ENCODE measurements around the gene TINAGL1. TPM values are rescaled to one million over a fixed set of nuclear protein-coding genes. Genes with fewer than 3 reads are reported as not detected.

Gene TINAGL1
- total and polyA plus RNA-seq, 2 donors (not counting 1 experiment from before 2014, with no cell fraction given) = 3.0 to 92.5 TPM

GRCh38 chr1:31609514-31610118 lies 33.3 kb downstream of the TINAGL1 start:
- Histone ChIP-seq H3K9ac (ENCODE audit: insufficient read depth, low read length) (no peak overlapping the region), H3K4me1 (ENCODE audit: control insufficient read depth, extremely low read depth, insufficient read depth, low read length) (no peaks in the 10 kb centered on the region), H4K20me1 (ENCODE audit: control insufficient read depth, extremely low read depth, insufficient read depth, low read length) (no peaks in the 10 kb centered on the region), H3K9me3 (ENCODE audit: control insufficient read depth, insufficient read depth, low read depth, low read length) (no peaks in the 10 kb centered on the region), H3K4me3 (replicated peaks in 1 of 4; ENCODE audit: control extremely low read depth in 1 of 4, insufficient read depth in 1 of 4, low read depth in 3 of 4, low read length in 4 of 4) (no peak overlapping the region), H3K79me2 (ENCODE audit: control insufficient read depth, insufficient read depth, low read length) (no peaks in the 10 kb centered on the region), H3K4me2 (ENCODE audit: extremely low read depth, insufficient read depth, low read length) (no peak overlapping the region), H3K27me3 (ENCODE audit: control insufficient read depth, insufficient read depth, low read length) (no peaks in the 10 kb centered on the region), H3K27ac (ENCODE audit: insufficient read depth, low read length) (no peak overlapping the region), H2AFZ (ENCODE audit: low read length) (no peak overlapping the region), H3K36me3 (ENCODE audit: control insufficient read depth, insufficient read depth, low read length) (no peaks in the 10 kb centered on the region)
- DNase-seq (ENCODE audit: low read depth in 2 of 2) = no peak
- TF ChIP-seq EZH2 (IDR thresholded peaks at IDR 0.05; ENCODE audit: low read length, missing control alignments) = no peak
- no peak for TF ChIP-seq CTCF (conservative IDR thresholded peaks at IDR 0.05 in 1 of 2, IDR thresholded peaks at IDR 0.05 in 1 of 2; ENCODE audit: low read depth in 1 of 2, low read length in 2 of 2)

- Histone ChIP-seq H3K27ac (ENCODE audit: insufficient read depth, low read length) (no peak overlapping the region), H4K20me1 (ENCODE audit: control insufficient read depth, extremely low read depth, insufficient read depth, low read length) (no peaks in the 10 kb centered on the region), H3K4me1 (ENCODE audit: control insufficient read depth, extremely low read depth, insufficient read depth, low read length) (no peaks in the 10 kb centered on the region), H3K36me3 (ENCODE audit: control insufficient read depth, insufficient read depth, low read length) (no peaks in the 10 kb centered on the region), H3K4me3 (replicated peaks in 1 of 4; ENCODE audit: control extremely low read depth in 1 of 4, insufficient read depth in 1 of 4, low read depth in 3 of 4, low read length in 4 of 4) (no peak overlapping the region), H3K9ac (ENCODE audit: insufficient read depth, low read length) (no peak overlapping the region), H3K9me3 (ENCODE audit: control insufficient read depth, insufficient read depth, low read depth, low read length) (no peaks in the 10 kb centered on the region), H3K79me2 (ENCODE audit: control insufficient read depth, insufficient read depth, low read length) (no peaks in the 10 kb centered on the region), H2AFZ (ENCODE audit: low read length) (no peak overlapping the region), H3K27me3 (ENCODE audit: control insufficient read depth, insufficient read depth, low read length) (peaks cover 19% of the 10 kb centered on the region), H3K4me2 (ENCODE audit: extremely low read depth, insufficient read depth, low read length) (no peak overlapping the region)
- DNase-seq (ENCODE audit: low read depth in 2 of 2) = no peak
- TF ChIP-seq EZH2 (IDR thresholded peaks at IDR 0.05; ENCODE audit: low read length, missing control alignments) (no peak), CTCF (conservative IDR thresholded peaks at IDR 0.05 in 1 of 2, IDR thresholded peaks at IDR 0.05 in 1 of 2; ENCODE audit: low read depth in 1 of 2, low read length in 2 of 2) (no peak)
Observed at GRCh38 chr1:31614414-31615005, 38.2 kb downstream of the TINAGL1 start.

- no peaks in the 10 kb centered on the region for H3K79me2 ChIP-seq (ENCODE audit: control insufficient read depth, insufficient read depth, low read length)
- peaks cover 19% of the 10 kb centered on the region for H3K27me3 ChIP-seq (ENCODE audit: control insufficient read depth, insufficient read depth, low read length)
- TF ChIP-seq CTCF (conservative IDR thresholded peaks at IDR 0.05 in 1 of 2, IDR thresholded peaks at IDR 0.05 in 1 of 2; ENCODE audit: low read depth in 1 of 2, low read length in 2 of 2) (no peak), EZH2 (IDR thresholded peaks at IDR 0.05; ENCODE audit: low read length, missing control alignments) (no peak)
- H3K27ac ChIP-seq (ENCODE audit: insufficient read depth, low read length) = no peak overlapping the region
- DNase-seq (ENCODE audit: low read depth in 2 of 2) = peak in 1 of 2 donors; percentile 26
- H3K36me3 ChIP-seq (ENCODE audit: control insufficient read depth, insufficient read depth, low read length) = no peaks in the 10 kb centered on the region
- H3K4me1 ChIP-seq (ENCODE audit: control insufficient read depth, extremely low read depth, insufficient read depth, low read length) = no peaks in the 10 kb centered on the region
- H3K4me3 ChIP-seq (replicated peaks in 1 of 4; ENCODE audit: control extremely low read depth in 1 of 4, insufficient read depth in 1 of 4, low read depth in 3 of 4, low read length in 4 of 4) = no peak overlapping the region
- no peaks in the 10 kb centered on the region for H3K9me3 ChIP-seq (ENCODE audit: control insufficient read depth, insufficient read depth, low read depth, low read length)
- H3K9ac ChIP-seq (ENCODE audit: insufficient read depth, low read length) = no peak overlapping the region
- no peaks in the 10 kb centered on the region for H4K20me1 ChIP-seq (ENCODE audit: control insufficient read depth, extremely low read depth, insufficient read depth, low read length)
- H2AFZ ChIP-seq (ENCODE audit: low read length) = no peak overlapping the region
- no peak overlapping the region for H3K4me2 ChIP-seq (ENCODE audit: extremely low read depth, insufficient read depth, low read length)
Observed at GRCh38 chr1:31615414-31615813, 39.1 kb downstream of the TINAGL1 start.

Measured in fibroblast of lung (primary cell).